Thyroid gland (tissue), 4 donors: Measurements from ENCODE around the gene PATZ1.

ENCODE experiments used
- POLR2A ChIP-seq, 2 donors: fragments of 450-650 bp; IDR thresholded peaks; one replicate each; pipeline ENCODE4 v1.6.1; 2017; ENCODE audit warnings: antibody characterized with exemption in 2 of 2, mild to moderate bottlenecking in 2 of 2, moderate library complexity in 1 of 2
- TF ChIP-seq, protein P1 (sequence below), 6 experiments: fragments of 200-600 bp in 3 of 6; fragments of 450-650 bp in 3 of 6; sonication (generic) in 3 of 6; IDR thresholded peaks; one replicate each; pipeline ENCODE4 v1.5.1; 2016 to 2019; ENCODE audit warnings: antibody characterized with exemption in 6 of 6, mild to moderate bottlenecking in 2 of 6, inconsistent platforms in 1 of 6, moderate library complexity in 1 of 6

DNA sequence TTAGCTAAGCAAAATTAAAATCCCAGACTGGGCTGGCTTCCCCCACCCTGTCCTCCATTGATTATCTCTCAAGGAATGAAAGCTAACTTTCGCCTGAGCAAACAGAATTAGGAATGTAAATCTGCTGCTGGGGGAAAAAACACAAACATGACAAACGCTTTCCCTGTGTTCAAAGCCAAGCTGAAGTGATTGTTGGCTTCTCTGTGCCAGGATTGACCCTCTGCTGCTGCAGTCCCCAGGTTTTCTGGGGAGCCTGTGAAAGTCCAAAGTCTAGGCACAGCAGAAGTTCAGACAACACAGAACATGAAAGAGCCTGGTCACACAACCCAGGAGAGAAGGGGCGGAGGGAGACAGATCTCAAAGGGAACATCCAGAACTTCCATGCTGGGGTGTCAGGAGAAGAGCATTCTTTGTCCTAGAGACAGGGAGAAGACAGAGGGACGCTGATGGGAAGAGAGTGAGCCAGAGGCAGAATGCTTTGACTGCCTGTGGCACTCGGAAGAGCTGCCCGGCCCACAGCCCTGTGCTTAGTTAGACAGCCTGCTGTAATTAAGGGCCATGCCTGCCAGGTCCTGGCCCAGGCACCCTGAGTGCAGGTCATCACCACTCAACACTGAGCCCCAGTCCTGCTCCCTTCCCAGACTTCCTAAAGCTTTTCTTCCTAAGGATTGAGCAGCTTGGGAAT is 6.9 kb downstream of the PATZ1 start:
- TF ChIP-seq, protein P1, sequence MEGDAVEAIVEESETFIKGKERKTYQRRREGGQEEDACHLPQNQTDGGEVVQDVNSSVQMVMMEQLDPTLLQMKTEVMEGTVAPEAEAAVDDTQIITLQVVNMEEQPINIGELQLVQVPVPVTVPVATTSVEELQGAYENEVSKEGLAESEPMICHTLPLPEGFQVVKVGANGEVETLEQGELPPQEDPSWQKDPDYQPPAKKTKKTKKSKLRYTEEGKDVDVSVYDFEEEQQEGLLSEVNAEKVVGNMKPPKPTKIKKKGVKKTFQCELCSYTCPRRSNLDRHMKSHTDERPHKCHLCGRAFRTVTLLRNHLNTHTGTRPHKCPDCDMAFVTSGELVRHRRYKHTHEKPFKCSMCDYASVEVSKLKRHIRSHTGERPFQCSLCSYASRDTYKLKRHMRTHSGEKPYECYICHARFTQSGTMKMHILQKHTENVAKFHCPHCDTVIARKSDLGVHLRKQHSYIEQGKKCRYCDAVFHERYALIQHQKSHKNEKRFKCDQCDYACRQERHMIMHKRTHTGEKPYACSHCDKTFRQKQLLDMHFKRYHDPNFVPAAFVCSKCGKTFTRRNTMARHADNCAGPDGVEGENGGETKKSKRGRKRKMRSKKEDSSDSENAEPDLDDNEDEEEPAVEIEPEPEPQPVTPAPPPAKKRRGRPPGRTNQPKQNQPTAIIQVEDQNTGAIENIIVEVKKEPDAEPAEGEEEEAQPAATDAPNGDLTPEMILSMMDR (IDR thresholded peaks at IDR 0.05) = no peak
- TF ChIP-seq POLR2A (IDR thresholded peaks at IDR 0.05) = no peak
